ENCODE measurements around the gene NDUFB3.
"Not testable (repeated sequence)": the region's sequence is repeated elsewhere in the genome, so short reads cannot be mapped to it uniquely, and the experiment has no call there.

Gene NDUFB3

DNA sequence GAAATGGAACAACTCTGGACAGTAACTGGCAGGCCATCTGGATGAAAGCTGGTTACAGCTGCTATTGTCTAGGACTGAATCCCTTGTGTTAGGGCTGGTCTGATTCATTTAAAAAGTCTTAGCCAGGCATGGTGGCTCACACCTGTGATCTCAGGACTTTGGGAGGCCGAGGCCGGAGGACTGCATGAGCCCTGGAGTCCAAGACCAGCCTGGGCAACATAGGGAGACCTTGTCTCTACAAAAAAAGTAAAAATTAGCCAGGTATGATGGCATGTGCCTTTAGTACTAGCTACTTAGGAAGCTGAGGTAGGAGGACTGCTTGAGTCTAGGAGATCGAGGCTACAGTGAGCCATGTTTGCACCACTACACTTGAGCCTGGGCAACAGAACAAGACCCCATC, 28.7 kb downstream of the NDUFB3 start:
- no peak for DNase-seq

- no peak for DNase-seq
Measured at GRCh38 chr2:201105759-201106158, 34.0 kb downstream of the NDUFB3 start.

GRCh38 chr2:201107624-201108023, 35.8 kb downstream of the NDUFB3 start:
- DNase-seq: no peak

GRCh38 chr2:201108341-201108740, 36.5 kb downstream of the NDUFB3 start:
- no peak for DNase-seq

DNA sequence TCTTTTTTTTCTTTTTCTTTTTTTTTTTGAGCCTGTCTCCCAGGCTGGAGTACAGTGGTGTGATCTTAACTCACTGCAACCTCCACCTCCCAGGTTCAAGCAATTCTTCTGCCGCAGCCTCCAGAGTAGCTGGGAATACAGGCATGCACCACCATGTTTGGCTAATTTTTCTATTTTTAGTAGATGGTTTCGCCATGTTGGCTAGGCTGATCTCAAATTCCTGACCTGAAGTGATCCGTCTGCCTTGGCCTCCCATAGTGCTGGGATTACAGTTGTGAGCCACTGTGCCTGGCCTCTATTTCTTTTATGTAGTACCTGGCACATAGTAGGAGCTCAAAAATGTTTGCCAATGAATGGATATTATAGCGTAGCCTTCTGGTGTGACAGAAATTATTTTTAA, 37.4 kb downstream of the NDUFB3 start:
- no peak for DNase-seq

DNA sequence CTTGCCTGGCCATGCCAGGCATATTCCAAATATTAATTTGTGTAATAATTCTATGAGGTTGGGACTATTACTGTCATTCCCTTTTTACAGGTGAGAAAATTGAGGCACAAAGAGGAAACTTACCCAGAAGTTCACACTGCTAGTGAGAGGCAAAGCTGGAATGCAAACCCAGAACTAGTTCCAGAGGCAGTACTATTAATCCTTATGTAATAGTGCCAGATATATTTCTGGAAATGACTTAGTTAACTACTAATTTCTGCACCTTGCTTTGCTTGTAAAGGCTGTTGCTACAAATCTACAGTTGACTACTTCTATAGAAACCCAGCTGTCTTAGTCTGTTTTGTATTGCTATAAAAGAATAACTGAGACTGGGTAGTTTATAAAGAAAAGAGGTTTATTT, 38.8 kb downstream of the NDUFB3 start:
- no peak for DNase-seq

- DNase-seq: no peak
Measured at GRCh38 chr2:201111096-201111495, 39.3 kb downstream of the NDUFB3 start.

DNA sequence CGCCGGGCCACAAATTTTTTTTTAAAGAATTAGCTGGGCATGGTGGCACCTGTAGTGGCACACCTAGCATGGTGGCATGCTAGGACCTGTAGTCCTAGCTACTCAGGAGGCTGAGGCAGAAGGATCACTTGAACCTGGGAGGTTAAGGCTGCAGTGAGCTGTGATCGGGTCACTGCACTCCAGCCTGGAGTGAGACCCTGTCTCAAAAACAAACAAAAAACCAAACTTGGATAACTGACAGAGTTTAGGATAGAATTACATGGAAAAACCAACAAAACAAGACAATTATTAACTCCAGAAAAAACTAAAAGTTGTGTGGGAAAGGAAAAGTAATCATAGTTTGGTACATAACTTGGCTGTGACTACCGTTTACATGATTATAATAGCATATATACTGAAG, 42.5 kb downstream of the NDUFB3 start:
- DNase-seq: no peak

DNA sequence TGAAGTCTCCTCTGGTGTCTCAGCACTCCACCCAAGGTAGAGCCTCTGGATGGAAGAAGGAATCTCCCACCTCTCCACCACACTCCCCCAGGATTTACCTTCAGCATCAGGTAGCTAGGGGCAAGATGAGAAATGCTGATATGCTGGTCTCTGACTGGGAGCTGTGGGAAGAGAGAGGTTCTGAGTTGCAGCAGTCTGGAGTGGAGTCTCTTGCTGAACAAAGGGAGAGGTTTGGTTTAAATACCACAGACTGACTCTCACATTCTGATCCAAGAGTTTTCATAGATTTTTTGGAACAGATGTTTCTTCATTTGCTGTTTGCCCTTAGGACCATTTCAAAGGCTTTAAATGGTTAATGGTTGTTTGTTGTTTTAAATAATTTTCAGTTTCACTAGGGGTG, 43.0 kb downstream of the NDUFB3 start:
- no peak for DNase-seq

DNA sequence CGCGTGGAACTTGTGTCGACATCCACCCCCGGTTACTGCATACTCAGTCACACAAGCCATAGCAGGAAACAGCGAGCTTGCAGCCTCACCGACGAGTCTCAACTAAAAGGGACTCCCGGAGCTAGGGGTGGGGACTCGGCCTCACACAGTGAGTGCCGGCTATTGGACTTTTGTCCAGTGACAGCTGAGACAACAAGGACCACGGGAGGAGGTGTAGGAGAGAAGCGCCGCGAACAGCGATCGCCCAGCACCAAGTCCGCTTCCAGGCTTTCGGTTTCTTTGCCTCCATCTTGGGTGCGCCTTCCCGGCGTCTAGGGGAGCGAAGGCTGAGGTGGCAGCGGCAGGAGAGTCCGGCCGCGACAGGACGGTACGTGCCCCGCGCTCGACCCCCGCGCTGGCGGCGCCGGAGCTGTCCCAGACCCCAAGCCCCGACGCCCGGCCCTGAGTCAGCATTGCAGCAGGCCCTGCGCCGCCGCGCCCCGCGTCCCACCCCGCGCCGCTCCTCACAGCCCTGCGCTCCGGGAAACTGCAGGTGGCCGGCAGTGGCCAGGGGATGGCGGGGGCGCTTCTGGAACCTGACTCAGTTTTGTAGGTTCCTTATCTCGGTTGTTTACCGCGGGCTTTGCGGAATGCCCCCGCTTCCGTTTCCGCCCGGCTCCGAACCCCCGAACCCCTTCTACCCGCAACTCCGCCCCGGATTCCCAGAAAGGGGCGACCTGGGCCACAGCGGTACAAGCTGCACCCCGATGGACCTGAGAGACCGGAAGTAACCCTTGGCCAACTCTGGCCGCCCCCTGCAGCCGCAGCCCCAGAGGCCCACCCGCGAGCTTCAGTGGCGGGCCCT, 44.5 kb downstream of the NDUFB3 start, which contains the start of gene CFLAR:
TSS of gene CFLAR (plus strand) at position 50 of the 844 bp plus-strand sequence. CDS start 13,702 bp downstream, outside the sequence.
- peak; percentile 18 for DNase-seq

DNA sequence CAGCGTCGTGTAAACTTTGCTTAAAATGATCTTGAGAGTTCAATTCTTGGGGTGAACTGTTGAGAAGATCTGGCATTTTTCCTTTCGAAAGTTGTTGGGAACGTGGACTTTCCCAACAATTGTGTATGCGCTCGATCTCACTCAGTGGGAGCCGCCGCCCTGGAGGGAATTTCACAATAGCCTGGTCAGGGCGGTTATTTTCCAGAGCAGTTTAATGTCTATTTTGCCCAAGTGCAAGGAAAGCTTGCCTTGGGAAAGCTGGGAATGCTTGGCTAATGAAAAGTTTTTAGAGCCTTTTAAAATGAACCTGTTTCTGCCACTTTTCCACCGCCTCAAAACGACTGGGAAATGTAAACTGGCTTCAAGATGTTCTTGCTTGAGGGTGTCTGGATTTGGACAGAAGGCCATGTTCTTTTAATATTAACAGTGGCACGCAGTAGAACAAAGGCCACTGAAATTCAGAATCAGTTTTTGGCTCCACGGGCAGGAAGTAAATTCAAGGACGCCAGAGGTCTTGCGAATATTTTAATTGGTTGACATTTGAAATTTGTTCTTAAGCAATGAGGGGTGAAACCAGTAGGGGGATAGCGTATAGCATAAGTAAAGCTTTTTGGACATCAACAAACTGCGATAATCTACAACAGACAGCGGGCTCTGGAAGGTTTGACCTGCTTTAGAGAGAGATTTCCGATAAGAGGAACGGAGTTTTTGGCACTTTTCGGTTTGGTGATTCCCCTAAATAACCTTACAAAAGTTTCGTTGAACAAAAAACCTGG, 45.3 kb downstream of the NDUFB3 start:
- DNase-seq: no peak

DNA sequence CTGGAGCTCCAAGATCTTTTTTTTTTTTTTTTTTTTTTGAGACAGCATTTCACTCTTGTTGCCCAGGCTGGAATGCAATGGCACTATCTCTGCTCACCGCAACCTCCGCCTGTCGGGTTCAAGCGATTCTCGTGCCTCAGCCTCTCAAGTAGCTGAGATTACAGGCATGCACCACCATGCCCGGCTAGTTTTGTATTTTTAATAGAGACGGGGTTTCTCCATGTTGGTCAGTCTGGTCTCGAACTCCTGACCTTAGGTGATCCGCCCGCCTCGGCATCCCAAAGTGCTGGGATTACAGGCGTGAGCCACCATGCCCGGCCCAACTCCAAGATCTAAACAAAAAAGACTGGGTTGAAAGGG, 45.9 kb downstream of the NDUFB3 start:
- not testable (repeated sequence) for DNase-seq

DNA sequence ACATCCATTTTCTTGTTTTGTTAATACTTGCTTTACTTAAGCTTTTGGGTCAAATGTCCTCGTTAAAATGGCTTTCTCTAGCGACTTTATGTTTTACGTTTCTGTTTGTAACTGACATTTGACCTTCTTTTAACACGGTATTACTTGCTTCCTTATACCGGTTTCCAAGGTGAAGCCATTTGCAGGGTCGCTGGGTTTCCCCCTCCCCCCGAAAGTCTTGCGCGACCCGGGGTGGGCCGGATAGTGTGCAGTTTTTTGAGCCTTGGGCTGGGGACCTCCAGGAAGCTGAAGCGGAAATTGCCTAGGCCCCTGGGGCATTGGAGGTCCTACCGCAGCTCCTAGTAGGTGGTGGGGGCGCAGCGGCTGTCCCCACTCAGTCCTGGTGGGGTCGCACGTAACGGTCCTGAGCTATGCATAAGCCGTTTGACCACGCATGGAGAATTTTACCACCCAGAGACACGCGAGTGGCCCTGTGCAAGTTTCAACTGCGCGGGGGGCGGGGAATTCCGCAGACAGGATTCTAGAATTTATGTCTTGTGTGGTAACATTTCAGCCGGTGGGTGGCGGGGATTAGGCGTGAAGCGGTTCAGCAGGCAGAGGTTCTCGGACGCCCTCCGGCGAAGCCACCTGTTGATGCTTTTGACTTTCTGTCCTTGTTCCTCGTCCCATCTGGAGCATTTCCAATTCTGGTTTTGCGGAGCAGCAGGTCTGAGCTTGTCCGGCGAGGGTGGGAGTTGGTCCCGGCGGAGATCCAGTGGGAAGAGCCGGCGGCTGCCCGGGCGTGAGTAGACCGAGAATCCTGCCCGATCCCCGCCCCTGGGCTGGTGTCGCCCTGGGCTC, 46.5 kb downstream of the NDUFB3 start:
- DNase-seq: peak; percentile 40

DNA sequence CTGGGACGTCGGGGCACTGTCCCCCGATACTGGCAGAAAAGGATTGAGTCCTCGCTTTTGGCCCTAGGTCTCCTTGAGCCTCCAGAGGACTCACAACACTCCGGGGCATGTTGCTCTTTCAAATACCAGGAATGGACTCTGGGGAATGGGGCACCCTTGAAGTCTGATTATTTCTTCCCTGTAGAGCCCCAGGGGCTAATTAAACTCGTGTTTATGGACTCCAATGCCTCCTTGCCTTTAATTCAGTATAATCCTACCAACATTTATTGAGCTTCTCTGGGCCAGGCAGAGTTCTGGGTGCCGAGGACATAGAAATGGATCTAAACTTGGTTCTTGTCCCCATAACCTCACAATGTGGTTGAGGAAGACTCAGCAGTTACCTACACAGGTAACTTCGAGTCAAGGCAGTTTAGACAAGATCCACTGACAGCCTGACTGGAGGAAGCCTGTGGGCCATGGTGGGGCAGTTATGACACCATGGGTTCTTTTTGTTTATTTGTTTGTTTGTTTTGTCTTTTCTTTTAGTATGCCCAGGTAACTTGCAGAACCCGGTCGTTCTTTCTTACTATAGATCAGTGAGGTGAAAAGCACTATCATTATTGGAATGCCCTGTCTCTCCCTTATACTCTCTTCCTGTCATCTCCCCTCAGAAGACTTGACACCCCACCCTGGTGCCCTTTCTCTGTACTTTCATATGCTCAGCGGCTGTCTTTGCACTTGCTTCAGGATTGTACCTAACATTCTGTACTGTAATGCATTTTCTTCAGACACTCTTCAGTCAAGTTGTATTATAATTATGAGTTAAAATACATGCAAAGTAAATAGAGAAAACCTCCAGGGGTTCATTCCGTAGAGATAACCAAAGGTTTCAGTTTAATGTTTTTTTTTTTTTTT, 47.4 kb downstream of the NDUFB3 start:
- no peak for DNase-seq

GRCh38 chr2:201122276-201122675, 50.5 kb downstream of the NDUFB3 start:
- no peak for DNase-seq

GRCh38 chr2:201126308-201127151, 54.7 kb downstream of the NDUFB3 start:
- DNase-seq: no peak

DNA sequence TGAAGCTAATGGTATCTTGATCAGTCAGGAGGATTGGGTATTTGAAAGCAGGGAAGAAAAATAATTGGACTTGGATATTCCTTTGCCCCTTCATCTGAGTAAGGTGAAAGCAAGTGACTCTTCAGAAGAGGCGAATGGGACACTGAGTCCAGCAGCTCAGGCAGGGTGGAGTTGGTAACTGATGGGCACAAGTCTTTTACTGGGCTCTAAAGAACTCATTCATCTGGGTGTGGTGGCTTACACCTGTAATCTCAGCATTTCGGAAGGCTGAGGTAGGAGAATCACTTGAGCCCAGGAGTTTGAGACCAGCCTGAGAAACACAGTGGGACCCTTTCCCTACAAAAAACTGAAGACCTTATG, 55.3 kb downstream of the NDUFB3 start:
- DNase-seq: no peak

GRCh38 chr2:201127570-201127969, 55.8 kb downstream of the NDUFB3 start:
- peak; percentile 7 for DNase-seq

GRCh38 chr2:201128033-201128432, 56.2 kb downstream of the NDUFB3 start:
- DNase-seq: no peak

GRCh38 chr2:201128933-201129505, 57.2 kb downstream of the NDUFB3 start:
- DNase-seq: no peak

All from GOT3 (cell line).